ENCODE data around the gene BDNF. TPM values are rescaled to one million over a fixed set of nuclear protein-coding genes. Genes with fewer than 3 reads are reported as not detected.
"Not testable (repeated sequence)": the region's sequence is repeated elsewhere in the genome, so short reads cannot be mapped to it uniquely, and the experiment has no call there.

BDNF gene
- total RNA-seq, 2 experiments from 2014 or later: not detected

DNA sequence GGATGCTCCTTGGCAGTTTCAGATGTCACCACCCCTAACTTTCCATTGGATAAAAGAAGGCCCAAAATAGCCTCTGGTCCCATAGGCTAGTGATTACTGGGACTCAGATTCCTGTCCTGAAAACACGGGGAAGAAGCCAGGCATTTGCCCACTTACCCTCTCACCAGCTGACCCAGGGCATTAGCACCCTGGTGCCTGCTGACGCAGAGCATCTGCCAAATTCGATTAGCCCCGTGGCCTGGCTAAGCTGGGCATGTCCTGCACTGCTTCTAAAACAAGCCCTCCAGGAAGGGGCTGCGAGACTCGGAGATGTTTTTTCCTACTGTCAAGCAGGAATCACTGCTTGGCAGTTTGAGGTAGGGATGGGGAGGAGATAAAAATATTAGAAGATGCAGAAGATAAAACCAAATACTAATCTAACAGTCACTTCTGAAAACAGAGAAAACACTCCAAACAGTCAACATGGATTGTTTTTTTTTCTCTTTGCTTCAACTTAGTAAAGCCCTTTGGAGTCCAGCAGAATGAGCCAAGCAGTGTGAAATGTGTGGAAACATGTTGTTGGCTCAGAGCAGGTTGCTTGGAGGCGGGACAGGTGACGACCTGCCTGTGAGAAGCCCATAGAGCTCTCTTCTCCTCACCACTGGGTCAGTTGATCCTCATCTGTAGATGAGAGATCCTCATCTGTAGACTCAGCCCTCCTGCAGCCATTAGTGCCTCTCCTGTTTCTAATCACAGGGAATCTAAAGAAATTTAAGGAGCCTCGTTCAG lies 54.0 kb downstream of the BDNF start:
- Mint-ChIP-seq H3K4me1 (no peaks in the 10 kb centered on the region), H3K9me3 (peaks cover 2% of the 10 kb centered on the region), H3K27ac (no peak overlapping the region), H3K4me3 (no peak overlapping the region), H3K27me3 (no peaks in the 10 kb centered on the region), H3K36me3 (no peaks in the 10 kb centered on the region)
- POLR2A ChIA-PET: no interaction called here
- no peak for DNase-seq
- no peak for ATAC-seq (ENCODE audit: low read depth)

DNA sequence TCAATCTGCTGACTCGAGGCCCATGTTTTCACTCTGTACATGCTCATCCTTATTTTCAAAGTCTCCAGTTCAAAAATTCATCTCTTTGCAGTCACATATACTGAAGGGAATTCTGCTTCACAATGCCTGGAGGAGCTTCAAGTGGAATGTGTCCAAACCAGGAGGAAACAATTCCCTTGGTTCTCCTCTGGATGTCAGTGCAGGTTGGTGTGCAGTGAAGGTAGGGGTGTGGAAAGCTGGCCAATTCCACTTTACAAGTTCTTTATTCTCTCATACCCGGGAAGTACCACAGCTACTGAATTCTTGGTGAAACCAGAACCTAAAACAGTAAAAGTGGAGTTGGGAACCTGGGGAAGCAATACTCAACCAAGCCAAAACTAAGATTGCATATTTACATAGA lies 57.3 kb downstream of the BDNF start:
- ATAC-seq (ENCODE audit: low read depth) (no peak), DNase-seq (no peak)
- Mint-ChIP-seq H3K36me3 (no peaks in the 10 kb centered on the region), H3K9me3 (peaks cover 3% of the 10 kb centered on the region), H3K27me3 (no peaks in the 10 kb centered on the region), H3K4me1 (no peaks in the 10 kb centered on the region), H3K4me3 (no peak overlapping the region), H3K27ac (no peak overlapping the region)
- POLR2A ChIA-PET: no interaction called here

DNA sequence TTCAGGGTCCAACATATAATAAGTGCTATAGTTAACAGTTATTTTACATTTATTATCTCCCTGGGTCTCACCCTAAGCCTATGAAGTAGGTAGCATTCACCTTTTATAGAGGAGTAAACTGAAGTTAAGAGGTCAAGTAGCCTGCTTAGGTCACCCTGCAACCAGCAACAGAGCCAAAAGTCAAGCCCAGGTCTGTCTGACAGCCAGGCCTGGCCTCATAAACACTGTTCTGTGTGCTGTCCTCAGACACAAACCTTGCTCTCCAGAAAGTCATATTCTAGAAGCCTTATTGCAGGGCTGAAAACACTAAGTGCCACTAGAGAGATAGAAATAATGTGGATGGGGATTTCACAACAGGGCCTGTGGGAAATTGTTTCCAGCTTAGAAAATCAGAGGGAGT lies 59.3 kb downstream of the BDNF start:
- H3K27me3 Mint-ChIP-seq: no peaks in the 10 kb centered on the region
- ATAC-seq (ENCODE audit: low read depth): no peak
- H3K36me3 Mint-ChIP-seq: no peaks in the 10 kb centered on the region
- H3K4me1 Mint-ChIP-seq: no peaks in the 10 kb centered on the region
- H3K4me3 Mint-ChIP-seq: no peak overlapping the region
- no peak overlapping the region for H3K27ac Mint-ChIP-seq
- no peak for DNase-seq
- POLR2A ChIA-PET: no interaction called here
- H3K9me3 Mint-ChIP-seq: peaks cover 2% of the 10 kb centered on the region

DNA sequence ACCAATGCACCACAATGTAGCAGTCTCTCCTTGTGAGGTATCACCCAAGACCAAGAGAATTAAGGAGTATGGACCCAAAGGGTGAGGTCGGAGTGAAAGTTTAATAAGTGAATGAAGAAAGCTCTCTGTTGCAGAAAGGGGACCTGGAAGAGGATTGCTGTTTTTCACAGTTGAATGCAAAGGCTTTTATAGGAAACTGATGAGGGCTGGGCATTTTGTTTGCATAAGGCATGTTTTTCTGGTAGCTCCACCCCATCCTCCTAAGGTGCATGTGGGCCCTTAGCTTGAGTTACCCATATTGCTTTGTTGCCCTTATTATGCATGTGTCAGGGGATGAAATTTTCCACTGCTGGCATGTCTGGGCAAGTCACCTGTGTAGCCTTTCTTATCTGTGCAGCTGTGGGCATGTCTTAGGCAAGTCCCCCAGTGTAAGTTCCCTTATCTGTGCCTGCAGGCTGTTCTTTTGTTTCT lies 64.7 kb downstream of the BDNF start:
- Mint-ChIP-seq H3K27me3 (no peaks in the 10 kb centered on the region), H3K27ac (no peak overlapping the region), H3K4me1 (no peaks in the 10 kb centered on the region), H3K36me3 (no peaks in the 10 kb centered on the region), H3K9me3 (peaks cover 4% of the 10 kb centered on the region), H3K4me3 (no peak overlapping the region)
- POLR2A ChIA-PET: interaction anchor here (0.7 kb wide), 1 partner anchor 63 kb away, joined by 3 read pairs; no protein-coding TSS in a partner anchor
- ATAC-seq (ENCODE audit: low read depth) (no peak), DNase-seq (no peak)

DNA sequence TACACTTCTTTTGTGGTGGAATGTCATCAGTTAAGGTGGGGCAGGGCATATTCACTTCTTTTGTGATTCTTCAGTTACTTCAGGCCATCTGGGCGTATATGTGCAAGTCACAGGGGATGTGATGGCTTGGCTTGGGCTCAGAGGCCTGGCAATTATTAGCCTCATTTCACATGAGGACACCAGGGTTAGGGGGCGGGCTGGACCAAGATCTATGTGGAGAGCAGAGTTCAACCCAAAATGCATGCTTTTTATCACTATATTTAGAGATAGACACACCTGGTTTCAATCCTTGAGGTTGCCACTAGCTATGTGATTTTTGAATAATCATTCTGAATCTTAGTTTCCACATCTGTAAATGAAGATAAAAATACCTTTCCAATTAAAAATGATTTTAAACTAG lies 65.5 kb downstream of the BDNF start:
- H3K4me1 Mint-ChIP-seq; H3K27me3 Mint-ChIP-seq; DNase-seq; POLR2A ChIA-PET; H3K27ac Mint-ChIP-seq; ATAC-seq (ENCODE audit: low read depth); H3K36me3 Mint-ChIP-seq; H3K9me3 Mint-ChIP-seq; H3K4me3 Mint-ChIP-seq: not testable (repeated sequence)

DNA sequence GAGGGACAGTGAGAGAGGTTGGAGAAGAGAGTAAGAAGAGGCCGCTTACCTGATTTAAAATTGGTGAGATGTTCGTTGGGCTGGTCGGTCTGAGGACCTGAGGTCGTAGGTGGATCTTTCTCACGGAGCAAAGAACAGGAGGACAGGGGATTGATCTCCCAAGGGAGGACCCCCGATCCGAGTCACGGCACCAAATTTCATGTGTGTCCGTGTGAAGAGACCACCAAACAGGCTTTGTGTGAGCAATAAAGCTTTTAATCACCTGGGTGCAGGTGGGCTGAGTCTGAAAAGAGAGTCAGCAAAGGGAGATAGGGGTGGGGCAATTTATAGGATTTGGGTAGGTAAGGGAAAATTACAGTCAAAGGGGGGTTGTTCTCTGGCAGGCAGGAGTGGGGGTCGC lies 66.0 kb downstream of the BDNF start:
- H3K4me3 Mint-ChIP-seq; DNase-seq; H3K27ac Mint-ChIP-seq; H3K4me1 Mint-ChIP-seq; H3K9me3 Mint-ChIP-seq; POLR2A ChIA-PET; H3K27me3 Mint-ChIP-seq; ATAC-seq (ENCODE audit: low read depth); H3K36me3 Mint-ChIP-seq: not testable (repeated sequence)

DNA sequence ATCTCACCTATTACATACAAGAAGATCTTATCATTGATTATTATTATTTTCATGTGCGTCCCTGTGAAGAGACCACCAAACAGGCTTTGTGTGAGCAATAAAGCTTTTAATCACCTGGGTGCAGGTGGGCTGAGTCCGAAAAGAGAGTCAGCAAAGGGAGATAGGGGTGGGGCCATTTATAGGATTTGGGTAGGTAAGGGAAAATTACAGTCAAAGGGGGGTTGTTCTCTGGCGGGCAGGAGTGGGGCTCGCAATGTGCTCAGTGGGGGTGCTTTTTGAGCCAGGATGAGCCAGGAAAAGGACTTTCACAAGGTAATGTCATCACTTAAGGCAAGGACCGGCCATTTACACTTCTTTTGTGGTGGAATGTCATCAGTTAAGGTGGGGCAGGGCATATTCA lies 71.2 kb downstream of the BDNF start:
- H3K9me3 Mint-ChIP-seq; POLR2A ChIA-PET; H3K4me1 Mint-ChIP-seq; DNase-seq; H3K36me3 Mint-ChIP-seq; H3K27ac Mint-ChIP-seq; H3K4me3 Mint-ChIP-seq; H3K27me3 Mint-ChIP-seq; ATAC-seq (ENCODE audit: low read depth): not testable (repeated sequence)

DNA sequence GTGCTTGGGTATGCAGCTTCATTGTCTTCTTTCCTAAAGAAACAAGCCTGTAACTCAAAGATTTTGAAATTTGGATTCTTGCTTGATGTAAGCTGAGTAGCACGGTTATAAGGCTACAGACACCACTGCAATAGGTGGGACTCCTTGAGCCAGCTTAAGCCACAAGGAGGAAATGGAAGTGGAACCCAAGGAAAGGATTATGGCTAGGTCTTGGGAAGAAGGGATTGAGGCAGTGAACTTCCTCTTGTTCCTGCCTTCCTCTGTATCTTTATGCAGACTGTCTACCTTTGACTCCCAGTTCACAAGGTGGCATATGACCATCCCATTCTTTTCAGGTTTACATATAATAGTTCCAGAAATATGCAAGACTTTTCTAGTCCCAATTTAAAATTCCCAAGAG lies 72.3 kb downstream of the BDNF start:
- Mint-ChIP-seq H3K4me1 (no peaks in the 10 kb centered on the region), H3K4me3 (no peak overlapping the region), H3K27ac (no peak overlapping the region), H3K27me3 (peaks cover 2% of the 10 kb centered on the region), H3K36me3 (no peaks in the 10 kb centered on the region), H3K9me3 (no peaks in the 10 kb centered on the region)
- POLR2A ChIA-PET: no interaction called here
- ATAC-seq (ENCODE audit: low read depth) (no peak), DNase-seq (no peak)

DNA sequence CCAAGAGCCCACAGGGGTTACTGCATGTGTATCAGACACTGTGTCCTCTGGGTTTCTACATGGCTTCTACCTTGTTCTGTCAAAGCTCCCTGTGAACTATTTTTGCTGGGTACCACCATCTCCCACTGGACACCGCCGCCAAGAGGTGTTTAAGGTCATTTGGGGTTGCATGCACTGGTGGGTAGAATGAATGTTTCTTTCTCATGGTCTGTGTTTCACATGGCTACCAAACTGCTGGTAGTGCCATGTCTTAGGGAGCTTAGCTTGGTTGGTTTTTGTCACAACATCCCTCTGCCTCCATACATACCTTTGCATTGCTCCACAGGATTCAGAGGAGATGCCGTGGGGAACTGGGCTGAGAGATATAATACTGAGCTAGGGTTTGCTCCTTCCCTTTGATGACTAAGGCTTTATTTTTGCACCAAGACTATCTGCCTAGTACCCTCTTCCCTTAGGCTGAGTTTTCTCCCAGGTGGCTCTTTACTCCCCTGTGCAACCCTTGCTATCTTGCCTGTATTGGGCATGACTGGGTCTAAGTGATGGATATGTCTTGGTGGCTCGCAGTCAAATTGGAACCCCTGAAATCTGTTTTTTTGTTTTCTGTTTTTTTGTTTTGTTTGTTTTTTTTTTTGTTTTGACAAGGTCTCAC lies 73.2 kb downstream of the BDNF start:
- Mint-ChIP-seq H3K4me3 (no peak overlapping the region), H3K36me3 (no peaks in the 10 kb centered on the region), H3K9me3 (no peaks in the 10 kb centered on the region), H3K27me3 (peaks cover 2% of the 10 kb centered on the region), H3K4me1 (no peaks in the 10 kb centered on the region), H3K27ac (no peak overlapping the region)
- DNase-seq: no peak
- POLR2A ChIA-PET: no interaction called here
- no peak for ATAC-seq (ENCODE audit: low read depth)

DNA sequence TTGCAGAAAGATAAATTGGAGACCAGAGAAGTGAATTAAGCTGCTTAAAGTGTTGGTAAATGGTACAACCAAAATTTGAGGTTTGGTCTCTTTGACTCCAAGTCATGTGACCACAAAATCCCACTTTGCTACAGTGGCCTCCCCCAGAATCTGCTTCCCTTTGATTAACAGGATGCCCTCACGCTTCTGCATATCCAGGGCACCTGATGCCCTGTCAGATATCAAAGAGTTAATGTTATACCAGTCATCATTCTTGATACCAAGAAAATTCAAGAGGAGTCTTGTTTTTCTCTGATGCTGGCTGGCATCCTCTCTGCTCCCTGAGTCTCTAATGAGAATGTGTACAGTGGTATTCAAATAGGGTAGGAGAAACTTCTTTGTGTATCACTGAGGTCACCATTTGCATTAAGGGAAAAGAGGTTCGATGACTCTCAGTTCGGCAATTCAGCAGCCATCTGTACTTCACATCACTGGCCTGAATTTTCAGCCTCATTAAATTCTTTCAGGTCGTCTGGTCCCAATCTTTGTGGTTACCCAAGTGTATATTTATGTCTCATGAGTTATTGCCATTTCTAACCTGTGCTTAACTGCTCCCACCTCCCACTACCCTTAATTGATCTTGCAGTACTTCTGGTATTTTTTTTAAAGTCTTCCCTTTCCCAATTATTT lies 73.9 kb downstream of the BDNF start:
- ATAC-seq (ENCODE audit: low read depth): no peak
- H3K4me1 Mint-ChIP-seq: no peaks in the 10 kb centered on the region
- no peak for DNase-seq
- no peaks in the 10 kb centered on the region for H3K9me3 Mint-ChIP-seq
- peaks cover 2% of the 10 kb centered on the region for H3K27me3 Mint-ChIP-seq
- no peak overlapping the region for H3K4me3 Mint-ChIP-seq
- H3K27ac Mint-ChIP-seq: no peak overlapping the region
- POLR2A ChIA-PET: no interaction called here
- no peaks in the 10 kb centered on the region for H3K36me3 Mint-ChIP-seq

DNA sequence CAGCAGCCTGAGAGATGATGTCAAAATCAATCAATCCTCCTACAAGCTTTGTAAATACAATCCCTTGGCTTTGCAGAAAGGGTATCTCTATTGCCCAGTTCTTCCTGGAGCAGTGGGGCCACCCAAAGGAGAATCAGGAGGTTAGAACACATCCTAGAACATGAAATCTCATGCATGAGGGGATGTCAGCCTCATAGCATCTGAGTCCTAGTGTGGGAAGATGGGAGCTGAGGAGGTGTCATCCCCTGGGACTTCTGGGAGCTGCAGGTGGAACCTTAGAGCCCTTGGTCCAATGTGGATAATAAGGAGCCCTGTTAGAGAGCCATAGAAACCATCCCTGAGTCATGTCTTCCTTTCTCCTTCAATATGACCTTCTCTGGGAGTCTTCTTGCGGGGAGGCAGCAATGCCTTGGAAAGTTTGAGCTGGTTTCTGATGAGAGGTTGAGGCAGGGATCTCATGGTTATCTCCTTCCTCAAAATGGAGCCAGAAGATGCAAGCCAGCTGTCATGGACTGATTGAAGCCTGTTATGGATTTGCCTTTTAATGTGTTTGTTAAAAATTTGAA lies 74.8 kb downstream of the BDNF start:
- Mint-ChIP-seq H3K27me3 (peaks cover 2% of the 10 kb centered on the region), H3K4me1 (no peaks in the 10 kb centered on the region), H3K36me3 (no peaks in the 10 kb centered on the region), H3K27ac (no peak overlapping the region), H3K9me3 (no peaks in the 10 kb centered on the region), H3K4me3 (no peak overlapping the region)
- DNase-seq: no peak
- POLR2A ChIA-PET: no interaction called here
- ATAC-seq (ENCODE audit: low read depth): no peak

DNA sequence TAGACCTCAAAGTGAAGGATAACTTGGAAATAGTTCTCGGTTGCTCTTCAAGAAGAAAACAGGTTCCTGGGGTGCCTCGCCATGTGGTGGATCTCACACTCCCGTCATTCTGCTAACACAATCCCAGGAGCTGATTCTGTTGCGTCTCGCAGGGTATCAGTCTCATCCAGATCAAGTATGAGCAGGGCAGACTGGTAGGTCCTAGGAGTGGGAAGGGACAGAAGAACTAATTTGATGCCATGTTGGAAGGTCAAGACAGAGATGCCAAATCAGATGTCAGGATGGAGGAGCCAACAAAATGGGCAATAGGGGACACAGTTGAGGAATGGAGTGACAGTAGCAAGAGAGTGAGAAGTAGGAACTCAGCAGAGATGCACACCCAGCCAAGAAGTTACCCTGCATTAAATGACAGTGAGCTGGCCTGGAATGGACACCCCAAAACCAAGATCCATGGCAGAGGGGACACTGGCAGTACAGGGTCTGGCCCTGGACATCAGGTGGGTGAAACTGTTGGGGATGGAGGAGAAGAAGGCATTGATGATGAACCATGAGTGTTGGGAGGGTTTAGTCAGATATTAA lies 76.2 kb downstream of the BDNF start:
- DNase-seq (no peak), ATAC-seq (ENCODE audit: low read depth) (no peak)
- H3K4me3 Mint-ChIP-seq: no peak overlapping the region
- POLR2A ChIA-PET: no interaction called here
- H3K27ac Mint-ChIP-seq: no peak overlapping the region
- no peaks in the 10 kb centered on the region for H3K9me3 Mint-ChIP-seq
- H3K4me1 Mint-ChIP-seq: no peaks in the 10 kb centered on the region
- no peaks in the 10 kb centered on the region for H3K36me3 Mint-ChIP-seq
- H3K27me3 Mint-ChIP-seq: peaks cover 2% of the 10 kb centered on the region

DNA sequence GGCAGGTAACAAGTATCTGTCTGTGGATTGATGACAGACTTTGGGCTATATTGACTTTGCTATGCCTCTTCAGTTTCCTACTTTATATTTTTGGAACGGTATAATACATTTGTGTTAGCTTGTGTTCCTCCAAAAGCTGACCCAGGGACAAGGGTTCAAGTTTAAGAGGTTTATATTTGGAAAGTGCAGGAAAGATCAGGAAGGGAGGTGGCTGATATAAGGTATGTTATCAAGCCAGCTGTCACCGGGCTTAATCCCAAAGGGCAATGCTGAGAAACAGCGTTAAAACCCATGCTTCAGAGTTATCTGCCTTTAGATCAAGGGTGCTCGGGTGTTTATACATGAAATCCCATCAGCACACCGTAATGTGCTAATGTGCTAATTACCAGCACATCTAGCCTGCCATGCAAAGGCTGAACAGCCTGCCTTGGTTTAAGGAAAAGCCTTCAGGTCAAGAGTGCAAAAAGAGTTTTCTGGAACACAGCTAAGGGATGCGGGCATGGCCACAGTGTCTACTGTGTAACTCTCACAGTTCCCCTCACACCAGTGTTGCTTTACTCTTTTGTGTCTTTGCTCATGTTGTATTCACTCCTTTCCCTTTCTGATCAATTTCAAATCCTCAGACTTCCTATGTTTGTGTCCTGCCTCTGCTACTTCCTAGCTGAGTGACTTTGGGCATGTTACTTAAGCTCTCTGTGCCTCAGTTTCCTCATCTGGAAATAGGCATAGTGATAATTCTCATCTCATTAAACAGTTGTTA lies 77.5 kb downstream of the BDNF start:
- no peak overlapping the region for H3K4me3 Mint-ChIP-seq
- no peaks in the 10 kb centered on the region for H3K9me3 Mint-ChIP-seq
- POLR2A ChIA-PET: no interaction called here
- DNase-seq (no peak), ATAC-seq (ENCODE audit: low read depth) (no peak)
- H3K4me1 Mint-ChIP-seq: no peaks in the 10 kb centered on the region
- peaks cover 2% of the 10 kb centered on the region for H3K27me3 Mint-ChIP-seq
- no peak overlapping the region for H3K27ac Mint-ChIP-seq
- H3K36me3 Mint-ChIP-seq: no peaks in the 10 kb centered on the region
